Right kidney (tissue), 9 donors: Measurements from ENCODE around the gene MTMR10.

ENCODE experiments used
- DNase-seq: peaks from one replicate; pipeline ENCODE4 v3.0.0-alpha.2; 2016
- long read RNA-seq, 8 donors: transcript quantifications; one replicate each; lab custom pipeline, GENCODE V29; 2026

Gene MTMR10, protein sequence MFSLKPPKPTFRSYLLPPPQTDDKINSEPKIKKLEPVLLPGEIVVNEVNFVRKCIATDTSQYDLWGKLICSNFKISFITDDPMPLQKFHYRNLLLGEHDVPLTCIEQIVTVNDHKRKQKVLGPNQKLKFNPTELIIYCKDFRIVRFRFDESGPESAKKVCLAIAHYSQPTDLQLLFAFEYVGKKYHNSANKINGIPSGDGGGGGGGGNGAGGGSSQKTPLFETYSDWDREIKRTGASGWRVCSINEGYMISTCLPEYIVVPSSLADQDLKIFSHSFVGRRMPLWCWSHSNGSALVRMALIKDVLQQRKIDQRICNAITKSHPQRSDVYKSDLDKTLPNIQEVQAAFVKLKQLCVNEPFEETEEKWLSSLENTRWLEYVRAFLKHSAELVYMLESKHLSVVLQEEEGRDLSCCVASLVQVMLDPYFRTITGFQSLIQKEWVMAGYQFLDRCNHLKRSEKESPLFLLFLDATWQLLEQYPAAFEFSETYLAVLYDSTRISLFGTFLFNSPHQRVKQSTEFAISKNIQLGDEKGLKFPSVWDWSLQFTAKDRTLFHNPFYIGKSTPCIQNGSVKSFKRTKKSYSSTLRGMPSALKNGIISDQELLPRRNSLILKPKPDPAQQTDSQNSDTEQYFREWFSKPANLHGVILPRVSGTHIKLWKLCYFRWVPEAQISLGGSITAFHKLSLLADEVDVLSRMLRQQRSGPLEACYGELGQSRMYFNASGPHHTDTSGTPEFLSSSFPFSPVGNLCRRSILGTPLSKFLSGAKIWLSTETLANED
- long read RNA-seq, donor 1, full-length matches to known transcripts = 5 of 5 reads
- long read RNA-seq, donor 1, partial matches to known transcripts = 0 of 5 reads
- long read RNA-seq, donor 1, other reads (novel, unspliced or antisense) = 0 of 5 reads
- long read RNA-seq, donor 2, full-length matches to known transcripts = 1 of 1 reads
- long read RNA-seq, donor 2, partial matches to known transcripts = 0 of 1 reads
- long read RNA-seq, donor 2, other reads (novel, unspliced or antisense) = 0 of 1 reads
- long read RNA-seq, donor 3, partial matches to known transcripts = 0 of 1 reads
- long read RNA-seq, donor 3, other reads (novel, unspliced or antisense) = 0 of 1 reads
- long read RNA-seq, donor 4, full-length matches to known transcripts = 3 of 57 reads
- long read RNA-seq, donor 4, partial matches to known transcripts = 54 of 57 reads
- long read RNA-seq, donor 4, other reads (novel, unspliced or antisense) = 0 of 57 reads
- long read RNA-seq, donor 5, full-length matches to known transcripts = 4 of 4 reads
- long read RNA-seq, donor 5, partial matches to known transcripts = 0 of 4 reads
- long read RNA-seq, donor 5, other reads (novel, unspliced or antisense) = 0 of 4 reads
- long read RNA-seq, donor 6, full-length matches to known transcripts = 5 of 5 reads
- long read RNA-seq, donor 6, partial matches to known transcripts = 0 of 5 reads
- long read RNA-seq, donor 6, other reads (novel, unspliced or antisense) = 0 of 5 reads
- long read RNA-seq, donor 7 = 0 reads
- long read RNA-seq, donor 8, full-length matches to known transcripts = 2 of 2 reads
- long read RNA-seq, donor 8, partial matches to known transcripts = 0 of 2 reads
- long read RNA-seq, donor 8, other reads (novel, unspliced or antisense) = 0 of 2 reads

DNA sequence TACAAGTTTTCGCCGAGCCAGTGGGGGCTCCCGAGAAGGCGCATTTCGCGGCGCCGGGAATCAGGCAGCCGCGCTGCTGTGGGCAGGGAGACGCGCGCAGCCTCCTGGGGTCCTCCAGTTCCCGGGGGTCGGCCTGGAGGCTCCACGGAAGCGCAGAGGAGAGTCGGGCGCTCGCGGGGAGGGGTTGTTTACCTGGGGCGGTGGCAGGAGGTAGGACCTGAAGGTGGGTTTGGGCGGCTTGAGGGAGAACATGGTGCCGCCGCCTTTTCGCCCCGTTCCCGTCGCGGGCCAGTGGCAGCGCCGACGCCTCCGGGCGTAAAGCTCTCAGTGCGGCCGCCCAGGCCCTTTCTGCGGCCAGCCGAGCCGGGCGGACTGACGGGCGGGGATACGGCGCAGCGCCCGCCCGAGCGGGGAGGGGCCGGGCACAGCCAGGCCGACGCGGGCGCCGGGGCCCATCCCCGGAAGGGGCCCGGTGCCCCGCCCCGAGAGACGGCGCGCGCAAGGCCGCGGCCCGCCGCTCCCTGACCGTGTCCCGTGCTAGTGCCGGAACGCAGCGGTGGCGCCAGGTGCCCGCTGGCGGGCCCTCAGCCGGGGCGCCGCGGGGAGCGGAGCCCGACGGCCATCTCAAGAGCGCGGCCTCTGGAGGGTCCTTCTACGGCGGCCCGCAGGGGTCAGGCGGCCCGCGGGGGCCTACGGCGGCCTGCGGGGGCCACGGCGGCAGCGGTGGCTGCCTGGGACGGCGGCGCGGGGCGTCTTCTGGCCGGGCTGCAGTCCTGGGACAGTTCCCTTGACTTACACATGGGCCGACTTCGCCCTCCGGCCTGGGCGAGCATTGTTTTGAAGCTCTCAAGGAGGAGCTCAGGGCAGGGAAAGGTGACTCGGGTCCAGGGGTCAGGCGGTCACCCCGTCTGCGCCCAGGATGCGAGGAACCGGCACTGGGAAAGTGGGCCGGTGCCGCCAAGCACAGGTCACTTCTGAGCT lies at the start of gene MTMR10:
Gene MTMR10, minus strand, starts transcription at position 374 of the 981 bp plus-strand sequence. Its CDS starts 122 bp downstream, at position 252.
- DNase-seq = peak; percentile 93

GRCh38 chr15:31040611-31041010 lies 49.2 kb upstream of the MTMR10 start:
- DNase-seq = no peak

DNA sequence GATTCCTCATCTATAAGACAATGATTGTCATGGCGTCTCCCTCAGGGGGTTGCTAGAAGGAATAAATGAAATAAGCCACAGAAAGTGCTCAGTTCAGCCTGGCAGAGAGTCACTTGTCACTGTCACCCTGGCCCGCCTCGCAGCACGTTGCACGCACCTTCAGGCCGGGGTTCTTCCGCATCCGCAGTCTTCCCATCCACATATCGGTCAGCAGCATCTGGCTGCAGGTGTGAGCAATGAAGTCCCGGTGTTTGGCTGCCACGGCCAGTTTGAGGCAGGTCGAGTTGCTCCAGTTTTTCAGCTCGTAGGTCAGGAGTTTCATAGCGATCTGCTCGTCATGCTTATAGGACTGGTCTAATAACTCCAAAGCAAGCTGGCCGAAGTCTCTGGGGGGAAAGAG lies 48.5 kb upstream of the MTMR10 start:
- no peak for DNase-seq

GRCh38 chr15:31037731-31038477 lies 46.5 kb upstream of the MTMR10 start:
- DNase-seq = no peak

DNA sequence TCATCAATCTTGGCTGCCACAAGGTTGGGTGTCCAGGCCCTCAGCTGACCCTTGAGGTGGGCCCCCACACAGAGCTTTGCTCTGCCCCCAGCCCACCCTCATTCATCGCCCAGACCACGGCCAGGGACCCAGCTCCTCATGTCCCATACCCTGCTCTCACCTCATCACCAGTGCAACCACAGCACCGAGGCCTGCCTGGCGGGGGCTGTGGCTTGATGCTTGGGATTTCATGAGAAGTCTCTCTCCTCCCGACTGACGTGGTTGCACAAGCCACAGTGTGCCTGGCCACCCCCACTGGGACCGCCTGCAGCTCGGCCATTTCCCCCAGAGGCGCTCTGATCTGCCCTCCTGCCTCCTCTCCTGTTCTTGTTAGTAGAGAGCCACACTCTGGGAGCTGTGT lies 45.4 kb upstream of the MTMR10 start:
- DNase-seq = no peak

GRCh38 chr15:31035610-31036009 lies 44.2 kb upstream of the MTMR10 start:
- DNase-seq = no peak

- DNase-seq = no peak
Observed at GRCh38 chr15:31034152-31034551, 42.7 kb upstream of the MTMR10 start.

GRCh38 chr15:31032961-31033371 lies 41.5 kb upstream of the MTMR10 start:
- no peak for DNase-seq

DNA sequence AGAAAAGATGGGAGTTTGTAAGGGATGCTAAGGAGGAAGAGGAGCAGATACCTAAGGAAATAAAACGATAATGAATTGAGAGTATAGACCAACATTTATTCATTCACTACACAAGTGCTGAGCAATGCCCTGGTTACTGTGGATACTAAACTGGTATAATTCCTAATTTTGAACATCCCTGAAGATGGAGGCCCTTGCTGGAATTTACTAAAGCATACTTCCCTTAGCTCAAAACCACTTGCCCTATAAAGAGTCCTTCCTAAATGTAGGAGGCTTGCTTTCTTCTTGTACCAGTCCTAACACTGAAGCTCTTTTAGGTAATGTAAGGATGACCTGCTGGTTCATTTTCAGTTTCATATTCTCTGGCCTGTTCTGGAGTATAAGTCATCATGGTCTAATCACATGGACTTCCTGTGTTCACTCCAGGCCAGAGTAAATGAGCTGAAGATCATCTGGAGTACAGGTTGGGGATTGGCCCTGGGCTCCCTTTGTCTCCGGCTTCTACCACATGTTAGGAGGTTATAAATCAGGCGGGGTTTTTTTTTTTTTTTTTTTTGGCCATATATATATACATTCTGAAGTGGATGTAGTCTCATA lies 40.1 kb upstream of the MTMR10 start:
- no peak for DNase-seq

DNA sequence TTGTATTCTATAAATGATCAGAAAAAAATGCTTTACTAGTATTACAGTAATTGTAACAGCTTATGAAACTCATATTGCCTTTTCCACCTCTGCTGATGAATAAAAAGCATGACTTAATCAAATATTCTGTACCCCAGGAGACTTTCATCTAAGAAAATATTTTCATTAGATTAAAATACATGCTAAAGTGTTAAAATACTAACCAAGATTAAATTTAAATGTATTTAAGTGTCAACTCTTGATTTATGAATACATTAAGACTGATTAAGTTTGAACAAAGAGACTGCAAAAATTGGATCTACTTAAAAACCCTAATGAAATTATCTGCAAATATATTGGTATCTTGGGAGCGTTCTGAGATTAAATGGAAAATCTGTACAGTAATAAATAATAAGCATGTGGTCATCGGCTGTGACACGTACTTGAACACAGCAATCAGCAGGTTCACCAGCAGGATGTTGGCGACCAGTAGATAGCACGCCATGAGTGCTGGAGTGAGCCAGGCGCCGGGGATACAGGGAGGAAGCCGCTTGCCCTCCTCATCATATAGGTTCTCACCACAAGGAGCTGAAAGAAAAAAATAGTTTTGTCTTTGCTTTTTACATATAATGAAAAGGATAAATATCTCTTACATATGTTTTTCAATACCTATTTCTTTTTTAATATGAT lies 36.6 kb upstream of the MTMR10 start:
- no peak for DNase-seq

DNA sequence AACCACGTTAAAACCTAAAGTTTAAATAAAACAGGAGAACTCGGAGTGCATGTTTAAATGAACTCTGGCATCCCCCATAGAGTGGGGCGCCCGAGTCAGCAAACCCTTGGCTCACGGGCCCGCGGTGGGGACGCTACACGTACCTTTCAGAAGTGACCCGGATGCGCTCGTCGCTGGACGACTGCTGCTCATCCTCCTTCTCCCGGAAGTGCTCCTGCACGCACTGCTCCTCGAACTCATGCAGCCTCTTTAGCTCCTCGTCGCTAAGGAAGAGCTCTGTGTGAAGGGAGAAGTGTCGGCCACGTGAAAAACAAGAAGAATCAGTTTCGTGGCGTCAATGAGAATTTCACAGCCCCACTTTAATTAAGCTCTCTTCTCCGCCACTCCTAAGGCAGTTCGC lies 34.6 kb upstream of the MTMR10 start:
- DNase-seq = no peak

DNA sequence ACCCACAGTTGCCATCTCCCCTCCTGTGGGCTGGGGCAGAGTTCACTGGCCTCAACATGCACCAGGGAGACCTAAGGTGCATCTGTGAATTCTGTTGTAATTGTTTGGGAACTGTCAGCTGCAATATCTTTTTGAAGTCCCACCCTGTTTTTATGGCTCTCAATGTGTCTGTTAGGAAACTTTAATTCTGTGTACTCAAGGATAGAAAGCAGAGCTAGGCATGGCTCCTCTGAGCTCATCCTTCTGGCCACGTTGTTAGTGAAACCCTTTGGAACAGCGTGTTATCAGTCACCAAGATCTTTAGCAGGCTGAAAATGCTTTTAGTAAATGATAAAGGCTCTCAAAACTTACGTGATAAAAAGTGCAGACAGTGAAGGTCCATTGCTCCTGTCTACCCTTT lies 33.6 kb upstream of the MTMR10 start:
- no peak for DNase-seq

GRCh38 chr15:31024330-31024729 lies 32.9 kb upstream of the MTMR10 start:
- peak; percentile 46 for DNase-seq

DNA sequence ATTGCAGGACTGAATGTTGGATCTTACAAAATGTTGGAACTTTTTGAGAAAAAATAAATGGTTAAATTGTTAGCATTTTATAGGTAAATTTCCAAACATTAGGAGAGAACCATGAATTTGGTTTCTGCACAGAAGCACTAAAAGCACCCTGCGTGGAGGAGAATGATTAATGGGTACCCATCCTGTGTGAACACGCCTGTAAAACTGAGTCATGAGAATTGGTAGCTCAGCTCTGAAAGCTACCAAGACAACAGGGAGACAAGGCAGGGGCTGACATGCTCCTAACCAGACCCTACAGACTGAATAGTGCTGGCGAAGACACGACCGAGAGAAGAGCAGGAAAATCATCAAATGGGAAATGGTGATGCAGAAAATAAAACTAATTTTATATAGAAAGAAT lies 32.4 kb upstream of the MTMR10 start:
- DNase-seq = no peak

DNA sequence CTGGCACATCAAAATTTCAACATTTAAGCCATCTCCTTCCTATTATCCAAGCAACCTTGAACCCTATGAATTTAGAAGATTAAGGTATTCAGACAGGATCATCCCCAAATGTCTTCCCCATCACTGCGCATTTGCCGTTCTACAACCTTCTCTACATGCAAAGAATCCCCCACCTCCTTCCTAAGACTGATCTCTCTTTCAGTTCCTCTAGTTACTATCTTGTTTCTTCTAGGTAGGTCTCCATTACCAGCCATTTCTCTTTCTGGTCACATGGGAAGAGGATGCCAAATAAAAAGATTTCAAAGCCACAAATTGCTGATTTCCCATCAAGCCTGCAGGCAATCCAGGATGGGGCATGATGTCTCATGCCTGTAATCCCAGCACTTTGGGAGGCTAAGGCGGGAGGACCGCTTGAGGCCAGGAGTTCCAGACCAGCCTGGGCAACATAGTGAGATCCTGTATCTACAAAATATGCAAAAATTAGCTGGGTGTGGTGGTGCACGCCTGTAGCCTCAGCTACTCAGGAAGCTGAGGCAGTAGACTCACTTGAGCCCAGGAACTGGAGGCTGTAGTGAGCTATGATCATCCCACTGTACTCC lies 29.7 kb upstream of the MTMR10 start:
- no peak for DNase-seq

DNA sequence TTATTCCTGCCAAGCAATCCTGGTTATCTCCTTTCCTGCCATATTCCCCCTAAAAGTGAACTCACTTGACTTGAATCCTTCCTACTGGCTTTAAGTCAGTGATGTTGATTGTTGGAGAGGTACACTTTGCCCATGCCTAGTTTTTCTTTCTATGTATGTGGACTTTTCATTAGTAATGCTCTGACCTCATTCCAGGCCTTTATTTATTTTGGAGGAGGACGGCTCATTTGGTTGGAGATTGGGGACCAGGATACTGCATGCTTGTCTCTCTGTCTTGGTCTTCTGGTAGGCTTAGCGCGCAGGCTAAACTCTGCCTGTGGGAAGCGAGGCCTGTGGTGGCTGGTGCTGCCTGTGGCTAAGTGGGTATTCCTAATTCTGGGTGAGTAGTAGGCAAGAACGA lies 29.1 kb upstream of the MTMR10 start:
- no peak for DNase-seq

- no peak for DNase-seq
Observed at GRCh38 chr15:31019986-31020385, 28.6 kb upstream of the MTMR10 start.

DNA sequence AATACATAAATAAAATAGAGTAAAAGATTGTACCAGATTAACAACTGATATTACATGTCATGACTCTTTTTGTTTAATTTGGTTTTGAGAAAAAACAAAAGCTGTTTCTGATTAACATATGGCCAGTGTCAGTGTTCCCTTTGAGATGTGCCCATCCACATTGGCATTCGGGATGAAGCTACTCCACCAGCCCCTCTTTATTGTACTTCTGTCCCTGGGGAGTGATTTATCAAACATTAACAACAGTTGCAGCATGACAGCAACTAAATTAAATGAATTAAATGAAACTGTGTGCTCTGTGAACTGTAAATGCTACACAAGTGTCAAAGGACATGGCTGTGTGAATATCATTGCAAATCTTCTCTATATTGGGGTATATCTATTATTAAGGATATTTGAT lies 25.9 kb upstream of the MTMR10 start:
- no peak for DNase-seq
